Stimulated activated CD8-positive, alpha-beta memory T cell treated with anti-CD3 and anti-CD28 coated beads, Interleukin-12 subunit alpha, Interleukin-12 subunit beta, amount 100 ng/mL, for 24 hours (primary cell): ENCODE results near the gene FOSL1.
A peak's percentile ranks its signal among the peaks of the same experiment; 100 is the strongest.
"Not testable (repeated sequence)": the region's sequence is repeated elsewhere in the genome, so short reads cannot be mapped to it uniquely, and the experiment has no call there.

ENCODE experiments used
- DNase-seq: peaks from one replicate; pipeline ENCODE4 v3.0.0-alpha.2; 2020; ENCODE audit errors: extremely low read depth

The FOSL1 gene

GRCh38 chr11:65896034-65896999, 3.9 kb downstream of the FOSL1 start:
- DNase-seq = no peak

- DNase-seq = no peak
These were observed 4.7 kb downstream of the FOSL1 start for GRCh38 chr11:65895482-65895981.

- no peak for DNase-seq
These were observed 6.1 kb downstream of the FOSL1 start for GRCh38 chr11:65894034-65894591.

- no peak for DNase-seq
These were observed 7.4 kb downstream of the FOSL1 start for GRCh38 chr11:65892661-65893317.

GRCh38 chr11:65892137-65892540, 8.0 kb downstream of the FOSL1 start:
- DNase-seq = not testable (repeated sequence)

- no peak for DNase-seq
These were observed 8.7 kb downstream of the FOSL1 start for GRCh38 chr11:65891219-65892136.

GRCh38 chr11:65890324-65891218, 9.6 kb downstream of the FOSL1 start, which contains the start of gene CCDC85B:
TSS of gene CCDC85B (plus strand) at chr11:65890673. CDS start at chr11:65890784, 111 bp downstream.
- DNase-seq = peak; percentile 96

GRCh38 chr11:65888163-65888814, 11.9 kb downstream of the FOSL1 start, which contains the start of gene FIBP:
TSS of gene FIBP (minus strand) at chr11:65888471. CDS start at chr11:65888418, 53 bp downstream.
- peak; percentile 91 for DNase-seq

- DNase-seq = no peak
These were observed 12.4 kb downstream of the FOSL1 start for GRCh38 chr11:65887723-65888162.

- no peak for DNase-seq
These were observed 13.1 kb downstream of the FOSL1 start for GRCh38 chr11:65886826-65887722.

GRCh38 chr11:65885808-65886536, 14.2 kb downstream of the FOSL1 start:
- DNase-seq = no peak

GRCh38 chr11:65885231-65885630, 15.0 kb downstream of the FOSL1 start:
- DNase-seq = no peak

GRCh38 chr11:65884716-65885092, 15.5 kb downstream of the FOSL1 start:
- no peak for DNase-seq

GRCh38 chr11:65883786-65884715, 16.1 kb downstream of the FOSL1 start:
- no peak for DNase-seq

GRCh38 chr11:65883058-65883761, 17.0 kb downstream of the FOSL1 start:
- no peak for DNase-seq
